Measurements from ENCODE around the gene SPEM1. TPM values are rescaled to one million over a fixed set of nuclear protein-coding genes. Genes with fewer than 3 reads are reported as not detected.

The SPEM1 gene
- total and polyA plus RNA-seq, 10 of the 15 experiments (the other 5 are each of a cell fraction or from before 2014, with no cell fraction given) = not detected

DNA sequence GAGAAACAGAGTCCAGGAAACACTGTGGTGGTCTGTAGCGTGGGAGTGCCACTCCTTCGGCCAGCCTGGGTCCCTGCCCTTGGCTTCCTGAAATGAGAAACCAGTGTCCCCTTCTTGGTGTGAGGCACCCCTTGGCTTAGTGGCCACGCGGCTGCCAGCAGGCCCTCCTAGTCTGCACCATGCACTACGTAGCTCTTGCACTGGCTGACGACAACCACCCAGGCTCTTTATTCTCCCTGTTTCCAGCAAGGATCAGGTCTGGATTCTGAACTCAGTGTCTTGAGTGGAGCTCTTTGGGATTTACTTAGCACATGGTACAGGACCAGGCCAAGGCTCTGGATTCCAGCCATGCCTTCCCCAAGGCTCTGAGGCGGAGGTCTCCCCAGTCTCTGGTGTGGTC, 7.4 kb downstream of the SPEM1 start (continued):
- TF ChIP-seq ZBTB40 (IDR thresholded peaks at IDR 0.05; ENCODE audit: borderline replicate concordance) (no peak), WRNIP1 (IDR thresholded peaks at IDR 0.05; ENCODE audit: borderline replicate concordance, low read depth, low read length) (no peak), FOS (IDR thresholded peaks at IDR 0.05; ENCODE audit: borderline replicate concordance, extremely low read depth, insufficient read length) (no peak)

DNA sequence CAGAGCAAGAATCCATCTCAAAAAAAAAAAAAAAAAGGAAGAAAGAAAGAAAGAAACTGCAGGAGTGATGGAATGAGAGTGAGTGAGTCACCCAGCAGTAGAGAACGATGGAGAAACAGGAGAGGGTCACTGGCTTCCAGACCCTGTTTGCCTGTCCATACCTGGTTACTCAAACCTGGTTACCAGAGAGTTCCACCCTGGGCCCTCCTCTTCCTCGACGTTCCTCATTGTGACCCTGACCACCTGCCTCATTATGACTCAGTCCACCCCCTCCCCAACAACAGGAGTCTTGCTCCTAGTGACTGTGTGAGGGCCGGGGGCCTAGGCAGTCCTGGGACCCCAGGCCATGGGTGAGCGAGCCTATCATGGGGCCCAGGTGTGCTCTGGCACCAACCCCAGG, 8.4 kb downstream of the SPEM1 start, which contains the start of gene SPEM3:
TSS of gene SPEM3 (plus strand) at position 301 of the 400 bp plus-strand sequence. CDS start at position 347, 46 bp downstream.
- Histone ChIP-seq H3K27me3 (replicated peaks in 1 of 2; ENCODE audit: control insufficient read depth in 2 of 2, insufficient read depth in 2 of 2, low read length in 1 of 2) (no peaks in the 10 kb centered on the region; a peak in 1 of 4 replicates), H2AFZ (ENCODE audit: control insufficient read depth, low read depth, low read length) (no peak within 1 kb of the TSS), H3K36me3 (ENCODE audit: control insufficient read depth in 2 of 2, insufficient read depth in 2 of 2, low read length in 1 of 2) (no peaks in the 10 kb centered on the region), H3K27ac (ENCODE audit: control insufficient read depth, insufficient read depth) (no peak within 1 kb of the TSS), H3K9me3 (replicated peaks; ENCODE audit: control insufficient read depth, insufficient read depth, low read length) (no peaks in the 10 kb centered on the region), H3K9ac (ENCODE audit: control insufficient read depth, insufficient read depth, low read length) (no peak within 1 kb of the TSS), H3K4me3 (no peak within 1 kb of the TSS), H3K79me2 (ENCODE audit: control insufficient read depth, insufficient read depth, low read length) (no peaks in the 10 kb centered on the region), H3K4me2 (ENCODE audit: control insufficient read depth, insufficient read depth) (no peak within 1 kb of the TSS), H4K20me1 (ENCODE audit: control insufficient read depth, insufficient read depth) (no peaks in the 10 kb centered on the region), H3K4me1 (ENCODE audit: control insufficient read depth, insufficient read depth, low read length) (no peaks in the 10 kb centered on the region)
- FAIRE-seq (no peak), ATAC-seq (no peak), DNase-seq (ENCODE audit: low read depth, low spot score) (no peak)
- no peak for TF ChIP-seq TCF12 (IDR thresholded peaks at IDR 0.05; ENCODE audit: low read depth, low read length)
- no peak for TF ChIP-seq E2F8 (IDR thresholded peaks at IDR 0.05; ENCODE audit: low read depth, partially characterized antibody)
- no peak for TF ChIP-seq NKRF (conservative IDR thresholded peaks at IDR 0.05)
- no peak for TF ChIP-seq SIX5 (IDR thresholded peaks at IDR 0.05; ENCODE audit: low read depth, low read length, severe bottlenecking)
- TF ChIP-seq, protein P1, sequence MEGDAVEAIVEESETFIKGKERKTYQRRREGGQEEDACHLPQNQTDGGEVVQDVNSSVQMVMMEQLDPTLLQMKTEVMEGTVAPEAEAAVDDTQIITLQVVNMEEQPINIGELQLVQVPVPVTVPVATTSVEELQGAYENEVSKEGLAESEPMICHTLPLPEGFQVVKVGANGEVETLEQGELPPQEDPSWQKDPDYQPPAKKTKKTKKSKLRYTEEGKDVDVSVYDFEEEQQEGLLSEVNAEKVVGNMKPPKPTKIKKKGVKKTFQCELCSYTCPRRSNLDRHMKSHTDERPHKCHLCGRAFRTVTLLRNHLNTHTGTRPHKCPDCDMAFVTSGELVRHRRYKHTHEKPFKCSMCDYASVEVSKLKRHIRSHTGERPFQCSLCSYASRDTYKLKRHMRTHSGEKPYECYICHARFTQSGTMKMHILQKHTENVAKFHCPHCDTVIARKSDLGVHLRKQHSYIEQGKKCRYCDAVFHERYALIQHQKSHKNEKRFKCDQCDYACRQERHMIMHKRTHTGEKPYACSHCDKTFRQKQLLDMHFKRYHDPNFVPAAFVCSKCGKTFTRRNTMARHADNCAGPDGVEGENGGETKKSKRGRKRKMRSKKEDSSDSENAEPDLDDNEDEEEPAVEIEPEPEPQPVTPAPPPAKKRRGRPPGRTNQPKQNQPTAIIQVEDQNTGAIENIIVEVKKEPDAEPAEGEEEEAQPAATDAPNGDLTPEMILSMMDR (IDR thresholded peaks at IDR 0.05 in 2 of 3, conservative IDR thresholded peaks at IDR 0.05 in 1 of 3; ENCODE audit: control insufficient read depth in 2 of 3, extremely low read depth in 1 of 3, insufficient read depth in 1 of 3, low read depth in 3 of 3, low read length in 3 of 3) = no peak
- TF ChIP-seq SRF (IDR thresholded peaks at IDR 0.05; ENCODE audit: low read depth in 2 of 2, low read length in 2 of 2) = no peak
- no peak for TF ChIP-seq RAD51 (IDR thresholded peaks at IDR 0.05)
- TF ChIP-seq IKZF2 (IDR thresholded peaks at IDR 0.05) = no peak
- CTCF ChIA-PET = no interaction called here
- SMC1A ChIA-PET (ENCODE audit: uncharacterized antibody, unreplicated experiment) = interaction anchor here (0.6 to 0.8 kb wide), 2 partner anchors 25 to 384 kb away, joined by 3 read pairs; no protein-coding TSS in a partner anchor
- BruUV-seq (replicated peaks) = no TSS peak
- intact Hi-C loops (cut with micrococcal nuclease; ENCODE audit: unreplicated experiment) (no loop called here), in situ Hi-C loops (cut with MboI) (no loop called here)
- RAD21 ChIA-PET (ENCODE audit: unreplicated experiment) = no interaction called here
- 0% methylated on average over 5 of the region's 5 CpGs for WGBS (ENCODE audit: insufficient coverage, insufficient replicate concordance, low lambda C conversion rate, missing lambda C conversion rate)
- POLR2A ChIA-PET = no interaction called here

All from GM12878 (cell line).